Measurements from ENCODE around the gene LCLAT1.

DNA sequence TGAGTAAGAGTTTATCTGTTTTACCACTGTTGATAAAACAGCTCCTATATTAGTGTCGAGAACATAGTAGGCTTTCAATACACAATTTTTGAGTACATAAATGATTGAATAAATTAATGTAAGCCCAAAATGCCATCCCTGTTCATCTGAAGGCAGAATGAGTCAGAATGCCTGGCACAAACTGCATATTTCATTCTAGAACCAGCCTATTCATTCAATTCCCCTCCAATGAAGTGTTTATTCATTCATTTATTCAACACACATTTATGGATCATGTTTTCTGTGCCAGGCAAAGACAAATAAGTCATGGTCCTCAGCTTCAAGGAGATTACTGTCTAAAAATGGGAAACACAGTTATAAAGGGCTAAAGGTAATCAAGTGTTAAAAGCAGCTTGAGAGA lies 22.8 kb upstream of the LCLAT1 start:
- no peak for TF ChIP-seq ZNF274 (IDR thresholded peaks at IDR 0.05; ENCODE audit: low read depth, low read length)
- TF ChIP-seq SUZ12 (IDR thresholded peaks at IDR 0.05; ENCODE audit: extremely low read depth, insufficient read depth, insufficient read length): no peak
